ENCODE measurements around the gene ITGA11. TPM values are rescaled to one million over a fixed set of nuclear protein-coding genes. Genes with fewer than 3 reads are reported as not detected.
A peak's percentile ranks its signal among the peaks of the same experiment; 100 is the strongest.

ITGA11 gene
- total RNA-seq, 1 donor from 2014 or later: 0.92 TPM

GRCh38 chr15:68417051-68417450 is 14.9 kb downstream of the ITGA11 start:
- peaks cover 31% of the 10 kb centered on the region for H3K4me1 Mint-ChIP-seq (ENCODE audit: unreplicated experiment)
- no peak overlapping the region for H3K27ac Mint-ChIP-seq
- peak; percentile 8 for DNase-seq (ENCODE audit: extremely low spot score, unreplicated experiment)
- H3K4me3 Mint-ChIP-seq: no peak overlapping the region
- no peaks in the 10 kb centered on the region for H3K9me3 Mint-ChIP-seq
- TF ChIP-seq CTCF (conservative IDR thresholded peaks at IDR 0.05): no peak
- no peaks in the 10 kb centered on the region for H3K36me3 Mint-ChIP-seq
- H3K27me3 Mint-ChIP-seq: peaks cover 4% of the 10 kb centered on the region

GRCh38 chr15:68416158-68416535 is 15.8 kb downstream of the ITGA11 start:
- Mint-ChIP-seq H3K4me1 (ENCODE audit: unreplicated experiment) (peaks cover 23% of the 10 kb centered on the region), H3K27ac (no peak overlapping the region), H3K4me3 (no peak overlapping the region), H3K36me3 (no peaks in the 10 kb centered on the region), H3K27me3 (peaks cover 1% of the 10 kb centered on the region), H3K9me3 (no peaks in the 10 kb centered on the region)
- TF ChIP-seq CTCF (conservative IDR thresholded peaks at IDR 0.05): no peak
- DNase-seq (ENCODE audit: extremely low spot score, unreplicated experiment): peak; percentile 29

GRCh38 chr15:68415501-68416157 is 16.3 kb downstream of the ITGA11 start:
- no peak overlapping the region for H3K4me3 Mint-ChIP-seq
- H3K27me3 Mint-ChIP-seq: no peaks in the 10 kb centered on the region
- H3K4me1 Mint-ChIP-seq (ENCODE audit: unreplicated experiment): peaks cover 19% of the 10 kb centered on the region
- H3K36me3 Mint-ChIP-seq: no peaks in the 10 kb centered on the region
- no peak overlapping the region for H3K27ac Mint-ChIP-seq
- no peak for TF ChIP-seq CTCF (conservative IDR thresholded peaks at IDR 0.05)
- no peaks in the 10 kb centered on the region for H3K9me3 Mint-ChIP-seq
- peak; percentile 40 for DNase-seq (ENCODE audit: extremely low spot score, unreplicated experiment)

- Mint-ChIP-seq H3K27me3 (no peaks in the 10 kb centered on the region), H3K4me3 (no peak overlapping the region), H3K9me3 (no peaks in the 10 kb centered on the region), H3K4me1 (ENCODE audit: unreplicated experiment) (peaks cover 13% of the 10 kb centered on the region), H3K36me3 (no peaks in the 10 kb centered on the region), H3K27ac (no peak overlapping the region)
- no peak for TF ChIP-seq CTCF (conservative IDR thresholded peaks at IDR 0.05)
- peak; percentile 37 for DNase-seq (ENCODE audit: extremely low spot score, unreplicated experiment)
These were observed 16.9 kb downstream of the ITGA11 start for GRCh38 chr15:68415061-68415460.

- Mint-ChIP-seq H3K9me3 (no peaks in the 10 kb centered on the region), H3K4me1 (ENCODE audit: unreplicated experiment) (peaks cover 11% of the 10 kb centered on the region), H3K27me3 (no peaks in the 10 kb centered on the region), H3K4me3 (no peak overlapping the region), H3K36me3 (no peaks in the 10 kb centered on the region), H3K27ac (no peak overlapping the region)
- peak; percentile 49 for DNase-seq (ENCODE audit: extremely low spot score, unreplicated experiment)
- TF ChIP-seq CTCF (conservative IDR thresholded peaks at IDR 0.05): no peak
These were observed 17.4 kb downstream of the ITGA11 start for GRCh38 chr15:68414591-68414990.

GRCh38 chr15:68414206-68414555 is 17.8 kb downstream of the ITGA11 start:
- H3K27me3 Mint-ChIP-seq: no peaks in the 10 kb centered on the region
- H3K4me3 Mint-ChIP-seq: no peak overlapping the region
- no peak for DNase-seq (ENCODE audit: extremely low spot score, unreplicated experiment)
- peaks cover 7% of the 10 kb centered on the region for H3K4me1 Mint-ChIP-seq (ENCODE audit: unreplicated experiment)
- H3K36me3 Mint-ChIP-seq: no peaks in the 10 kb centered on the region
- no peak for TF ChIP-seq CTCF (conservative IDR thresholded peaks at IDR 0.05)
- no peak overlapping the region for H3K27ac Mint-ChIP-seq
- H3K9me3 Mint-ChIP-seq: no peaks in the 10 kb centered on the region
